Measurements from ENCODE around the gene ABCD1.
"Not testable (repeated sequence)": the region's sequence is repeated elsewhere in the genome, so short reads cannot be mapped to it uniquely, and the experiment has no call there.

The ABCD1 gene

GRCh38 chrX:153714256-153714655, 10.4 kb upstream of the ABCD1 start:
- no peak for DNase-seq

GRCh38 chrX:153717445-153717844, 7.2 kb upstream of the ABCD1 start:
- DNase-seq = no peak

GRCh38 chrX:153719238-153719637, 5.4 kb upstream of the ABCD1 start:
- no peak for DNase-seq

- no peak for DNase-seq
These were observed 5.0 kb upstream of the ABCD1 start for GRCh38 chrX:153719701-153720100.

- no peak for DNase-seq
These were observed 1.8 kb upstream of the ABCD1 start for GRCh38 chrX:153722704-153723350.

- peak; percentile 82 for DNase-seq
These were observed 1.1 kb upstream of the ABCD1 start for GRCh38 chrX:153723351-153724251.

- no peak for DNase-seq
These were observed 579 bp downstream of the ABCD1 start for GRCh38 chrX:153725039-153725831.

GRCh38 chrX:153725832-153726285, 1.2 kb downstream of the ABCD1 start:
- no peak for DNase-seq

- peak; percentile 75 for DNase-seq
These were observed 1.8 kb downstream of the ABCD1 start for GRCh38 chrX:153726286-153727122.

- DNase-seq = no peak
These were observed 2.7 kb downstream of the ABCD1 start for GRCh38 chrX:153727123-153727931.

- DNase-seq = no peak
These were observed 3.4 kb downstream of the ABCD1 start for GRCh38 chrX:153728095-153728494.

- no peak for DNase-seq
These were observed 4.4 kb downstream of the ABCD1 start for GRCh38 chrX:153728951-153729631.

- DNase-seq = not testable (repeated sequence)
These were observed 5.5 kb downstream of the ABCD1 start for GRCh38 chrX:153730115-153730514.

GRCh38 chrX:153731117-153731844, 6.6 kb downstream of the ABCD1 start:
- no peak for DNase-seq

- no peak for DNase-seq
These were observed 7.2 kb downstream of the ABCD1 start for GRCh38 chrX:153731845-153732215.

GRCh38 chrX:153732401-153732800, 7.7 kb downstream of the ABCD1 start:
- DNase-seq = no peak

GRCh38 chrX:153733651-153734240, 9.1 kb downstream of the ABCD1 start:
- no peak for DNase-seq

- no peak for DNase-seq
These were observed 10.2 kb downstream of the ABCD1 start for GRCh38 chrX:153734871-153735270.

- no peak for DNase-seq
These were observed 10.6 kb downstream of the ABCD1 start for GRCh38 chrX:153735274-153735673.
